ENCODE measurements around the gene PTPRG. TPM values are rescaled to one million over a fixed set of nuclear protein-coding genes. Genes with fewer than 3 reads are reported as not detected.

Gene PTPRG
- total RNA-seq, 1 donor from 2014 or later = 4.2 TPM

DNA sequence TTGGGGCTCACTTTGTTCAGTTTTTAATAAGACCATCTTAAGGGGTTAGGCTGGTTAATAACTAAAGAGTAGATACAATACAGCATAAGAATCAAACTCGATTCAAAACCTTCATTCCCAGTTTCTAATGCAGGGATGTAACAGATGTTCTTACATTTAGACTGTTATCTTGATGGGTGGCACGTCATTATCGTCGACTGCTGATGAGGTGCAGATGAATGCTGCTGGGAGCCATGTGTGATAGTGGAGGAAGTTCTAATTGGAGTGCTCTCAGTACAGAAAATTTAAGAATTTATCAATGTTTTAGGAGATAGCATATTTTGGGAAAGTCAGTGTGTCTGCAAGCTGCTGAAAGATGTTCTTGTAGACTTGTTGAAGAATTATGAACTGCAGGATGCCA, 331.5 kb downstream of the PTPRG start:
- Mint-ChIP-seq H3K4me1 (peaks cover 9% of the 10 kb centered on the region), H3K4me3 (no peak overlapping the region), H3K27ac (no peak overlapping the region), H3K36me3 (ENCODE audit: low read depth) (no peaks in the 10 kb centered on the region), H3K9me3 (no peaks in the 10 kb centered on the region), H3K27me3 (peaks cover 7% of the 10 kb centered on the region)
- intact Hi-C loops (cut with micrococcal nuclease) = no loop called here
- no peak for DNase-seq

DNA sequence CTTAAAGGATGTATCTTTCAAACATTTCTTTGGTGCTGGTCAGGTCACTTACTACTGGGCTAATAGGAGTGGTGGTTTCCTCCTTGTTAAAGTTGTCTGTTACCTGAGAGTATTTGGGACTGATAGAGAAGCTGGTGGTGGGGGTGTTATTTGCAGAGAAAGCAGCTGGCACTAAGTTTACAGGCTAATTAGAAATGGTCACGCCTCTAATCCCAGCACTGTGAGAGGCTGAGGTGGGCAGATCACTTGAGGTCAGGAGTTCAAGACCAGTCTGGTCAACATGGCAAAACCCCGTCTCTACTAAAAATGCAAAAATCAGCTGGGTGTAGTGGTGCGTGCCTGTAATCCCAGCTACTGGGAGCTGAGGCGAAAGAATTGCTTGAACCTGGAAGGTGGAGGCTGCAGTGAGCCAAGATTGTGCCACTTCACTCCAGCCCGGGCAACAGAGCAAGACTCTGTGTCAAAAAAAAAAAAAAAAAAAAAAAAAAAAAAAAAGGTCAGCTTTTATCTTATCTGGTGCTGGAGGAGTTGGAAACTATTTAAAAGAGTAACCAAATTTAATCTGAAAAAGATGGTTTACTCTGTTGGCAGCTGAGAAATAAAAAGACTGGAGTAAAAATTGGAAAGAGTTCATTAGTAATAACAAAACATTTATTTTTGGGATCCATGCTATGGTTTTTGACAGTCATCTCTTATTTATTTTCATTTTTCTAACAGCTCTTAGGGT, 332.6 kb downstream of the PTPRG start:
- Mint-ChIP-seq H3K4me3 (no peak overlapping the region), H3K27me3 (peaks cover 7% of the 10 kb centered on the region), H3K27ac (no peak overlapping the region), H3K36me3 (ENCODE audit: low read depth) (no peaks in the 10 kb centered on the region), H3K4me1 (peaks cover 9% of the 10 kb centered on the region), H3K9me3 (no peaks in the 10 kb centered on the region)
- no peak for DNase-seq
- intact Hi-C loops (cut with micrococcal nuclease) = no loop called here

DNA sequence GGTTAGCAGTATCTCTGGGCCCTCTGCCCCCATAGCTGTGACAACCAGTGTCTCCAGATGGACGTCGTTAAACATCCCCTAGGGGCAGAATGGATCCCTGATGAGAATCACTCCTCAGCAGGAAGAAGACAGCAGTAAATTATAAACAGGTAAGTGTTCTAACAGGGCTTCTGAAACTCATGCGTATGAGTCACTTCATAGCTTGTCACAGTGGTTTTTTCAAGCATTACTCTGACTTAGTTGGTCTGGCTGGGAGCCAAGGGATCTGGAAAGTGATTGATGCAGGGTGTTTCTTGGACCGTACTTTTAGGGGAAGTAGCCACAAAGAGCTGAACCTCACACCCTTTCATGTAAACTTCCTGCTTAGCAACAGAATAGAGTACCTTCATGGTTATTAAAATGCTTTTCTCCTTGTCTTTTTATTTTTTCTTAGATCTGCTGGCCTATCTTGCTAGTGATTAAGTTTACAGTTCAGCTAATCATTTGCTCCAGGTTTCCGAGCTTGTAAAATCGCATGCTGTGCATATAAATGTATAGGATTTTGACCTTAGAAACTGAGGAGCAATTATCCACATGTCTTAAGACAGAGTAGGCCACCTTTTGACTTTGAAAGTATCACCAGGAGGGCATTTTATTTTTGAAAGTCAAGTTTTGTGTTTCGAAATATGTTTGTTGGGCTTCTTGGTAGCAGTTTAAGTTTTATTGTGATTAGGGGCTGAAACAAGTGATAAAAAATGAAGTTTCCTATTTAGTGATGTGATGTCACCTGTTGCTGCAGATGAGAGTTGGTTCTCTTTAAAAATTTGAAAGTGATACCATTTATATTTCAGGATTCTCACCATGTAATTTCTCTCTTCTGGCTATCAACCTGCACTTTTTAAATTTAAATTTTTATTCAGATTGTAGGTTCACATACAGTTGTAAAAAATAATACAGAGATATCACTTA, 333.9 kb downstream of the PTPRG start:
- intact Hi-C loops (cut with micrococcal nuclease) = no loop called here

DNA sequence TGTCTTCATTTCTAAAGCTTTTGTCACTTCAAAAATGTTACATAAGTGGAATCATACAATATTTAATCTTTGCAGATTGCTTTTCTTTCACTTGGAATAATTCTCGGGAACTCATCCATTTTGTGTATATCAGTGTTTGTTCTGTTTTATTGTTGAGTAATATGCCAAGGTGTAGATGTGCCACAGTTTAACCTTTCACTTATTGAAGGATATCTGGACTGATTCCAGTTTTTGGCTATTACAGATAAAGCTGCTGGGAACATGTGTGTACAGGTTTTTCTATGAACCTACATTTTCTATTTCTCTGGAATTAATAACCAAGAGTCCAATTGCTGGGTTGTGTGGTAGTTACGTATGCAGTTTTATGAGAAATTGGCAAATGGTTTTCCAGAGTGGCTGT, 334.9 kb downstream of the PTPRG start:
- Mint-ChIP-seq H3K27ac (no peak overlapping the region), H3K36me3 (ENCODE audit: low read depth) (no peaks in the 10 kb centered on the region), H3K4me3 (no peak overlapping the region), H3K4me1 (peaks cover 9% of the 10 kb centered on the region), H3K9me3 (no peaks in the 10 kb centered on the region), H3K27me3 (peaks cover 7% of the 10 kb centered on the region)
- no peak for DNase-seq
- intact Hi-C loops (cut with micrococcal nuclease) = no loop called here

More for the DNA sequence above, 333.9 kb downstream of the PTPRG start:
- peaks cover 9% of the 10 kb centered on the region for H3K4me1 Mint-ChIP-seq
- H3K9me3 Mint-ChIP-seq = no peaks in the 10 kb centered on the region
- peak; percentile 81 for DNase-seq
- H3K4me3 Mint-ChIP-seq = no peak overlapping the region
- peaks cover 7% of the 10 kb centered on the region for H3K27me3 Mint-ChIP-seq
- no peaks in the 10 kb centered on the region for H3K36me3 Mint-ChIP-seq (ENCODE audit: low read depth)
- H3K27ac Mint-ChIP-seq = no peak overlapping the region

DNA sequence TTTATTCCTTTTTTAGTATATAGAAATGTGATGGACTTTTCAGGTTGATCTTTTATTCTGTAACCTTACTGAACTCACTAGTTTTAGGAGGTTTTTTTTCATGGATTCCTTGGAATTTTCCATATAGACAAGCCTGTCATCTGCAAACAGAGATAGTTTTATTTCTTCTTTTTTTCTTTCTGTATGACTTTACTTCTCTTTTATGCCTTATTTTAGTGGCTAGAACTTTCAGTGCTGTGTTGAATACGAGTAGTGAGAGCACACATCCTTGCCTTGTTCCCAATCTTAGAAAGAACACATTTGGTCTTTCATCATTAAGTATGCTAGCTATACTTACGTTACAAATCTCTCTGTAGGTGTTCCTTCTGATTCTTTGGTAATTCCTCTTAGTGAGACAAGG, 336.5 kb downstream of the PTPRG start:
- DNase-seq = no peak
- H3K9me3 Mint-ChIP-seq = no peaks in the 10 kb centered on the region
- no peak overlapping the region for H3K27ac Mint-ChIP-seq
- no peaks in the 10 kb centered on the region for H3K36me3 Mint-ChIP-seq (ENCODE audit: low read depth)
- peaks cover 9% of the 10 kb centered on the region for H3K4me1 Mint-ChIP-seq
- intact Hi-C loops (cut with micrococcal nuclease) = no loop called here
- peaks cover 7% of the 10 kb centered on the region for H3K27me3 Mint-ChIP-seq
- H3K4me3 Mint-ChIP-seq = no peak overlapping the region

DNA sequence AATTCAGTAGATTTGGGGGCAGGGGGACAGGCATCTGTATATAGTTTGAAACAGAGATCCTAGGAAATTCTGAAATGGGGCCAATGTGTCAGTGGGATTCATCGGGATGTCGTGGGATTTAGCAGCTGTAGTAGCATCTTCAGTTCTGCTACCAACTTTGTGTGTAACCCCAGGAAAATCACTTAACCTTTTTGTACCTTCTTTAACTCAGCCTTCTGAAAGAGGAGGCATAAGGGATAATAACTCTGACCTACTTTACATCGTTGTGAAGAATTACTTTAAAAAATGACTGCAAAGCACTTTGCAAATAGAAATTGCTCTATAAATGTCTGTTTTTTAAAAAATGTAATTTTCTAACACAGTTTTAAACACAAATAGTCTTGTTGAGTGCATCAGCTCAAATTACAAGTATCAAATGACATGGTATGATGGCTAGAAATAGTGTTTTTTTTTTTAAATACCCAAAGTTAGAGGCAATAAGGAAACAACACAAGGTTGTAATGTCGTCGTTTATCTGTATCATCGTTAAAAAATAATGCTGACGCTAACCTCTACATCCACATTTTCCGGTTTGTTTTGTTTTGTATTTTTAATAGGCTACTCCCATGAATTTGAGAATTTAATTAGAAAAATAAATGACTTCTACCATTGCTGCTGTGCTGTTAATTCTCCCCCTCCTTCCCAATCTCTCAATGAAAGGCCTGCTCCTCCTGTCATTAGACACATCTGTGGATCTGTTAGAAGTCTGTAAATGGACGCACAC, 338.5 kb downstream of the PTPRG start:
- H3K36me3 Mint-ChIP-seq (ENCODE audit: low read depth) = no peaks in the 10 kb centered on the region
- H3K27me3 Mint-ChIP-seq = no peaks in the 10 kb centered on the region
- H3K9me3 Mint-ChIP-seq = no peaks in the 10 kb centered on the region
- DNase-seq = no peak
- intact Hi-C loops (cut with micrococcal nuclease) = no loop called here
- H3K27ac Mint-ChIP-seq = no peak overlapping the region
- H3K4me3 Mint-ChIP-seq = no peak overlapping the region
- peaks cover 7% of the 10 kb centered on the region for H3K4me1 Mint-ChIP-seq

DNA sequence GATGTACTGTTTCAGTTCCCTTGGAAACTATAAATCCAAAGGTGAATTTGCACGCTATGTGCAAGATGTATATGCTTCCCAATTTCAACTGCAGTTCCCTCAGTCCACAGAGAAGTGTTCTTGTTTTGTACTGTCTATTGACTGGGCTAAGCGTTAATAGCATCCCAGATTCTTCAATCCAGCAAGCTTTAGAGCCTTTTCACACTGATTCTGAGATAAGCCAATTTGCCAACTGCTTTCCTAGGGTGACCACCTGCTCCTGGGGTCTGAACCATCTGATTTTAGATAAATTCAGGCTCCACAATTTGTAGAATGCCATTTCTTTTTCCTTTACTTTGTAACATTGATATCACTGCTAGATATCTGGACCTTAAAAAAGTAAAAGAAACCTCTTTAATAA, 340.1 kb downstream of the PTPRG start:
- H3K27me3 Mint-ChIP-seq = no peaks in the 10 kb centered on the region

DNA sequence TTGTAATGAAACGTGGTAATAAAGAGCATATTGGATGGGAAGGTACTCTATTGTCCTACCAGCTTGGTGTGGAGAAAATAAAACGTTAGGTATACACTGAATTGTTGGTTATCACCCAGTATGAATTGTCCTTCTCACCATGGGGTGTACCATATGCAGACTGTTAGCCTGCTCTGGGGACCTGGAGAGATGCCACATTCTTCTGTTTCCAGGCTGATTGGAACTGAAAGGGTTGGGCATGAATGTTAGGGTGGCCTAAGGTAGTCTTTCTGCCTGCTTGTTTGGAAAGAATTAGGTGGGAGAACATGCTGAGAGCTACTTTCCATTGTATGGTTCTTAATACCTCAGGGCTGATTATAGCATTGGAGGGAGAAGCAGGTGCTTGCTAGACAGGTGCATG, 340.6 kb downstream of the PTPRG start:
- Mint-ChIP-seq H3K4me1 (no peaks in the 10 kb centered on the region), H3K4me3 (no peak overlapping the region)
- no peak for DNase-seq

More for the DNA sequence above, 340.1 kb downstream of the PTPRG start:
- H3K4me1 Mint-ChIP-seq = no peaks in the 10 kb centered on the region
- intact Hi-C loops (cut with micrococcal nuclease) = no loop called here
- no peak overlapping the region for H3K4me3 Mint-ChIP-seq
- no peaks in the 10 kb centered on the region for H3K36me3 Mint-ChIP-seq (ENCODE audit: low read depth)
- no peak for DNase-seq
- no peaks in the 10 kb centered on the region for H3K9me3 Mint-ChIP-seq
- H3K27ac Mint-ChIP-seq = no peak overlapping the region

DNA sequence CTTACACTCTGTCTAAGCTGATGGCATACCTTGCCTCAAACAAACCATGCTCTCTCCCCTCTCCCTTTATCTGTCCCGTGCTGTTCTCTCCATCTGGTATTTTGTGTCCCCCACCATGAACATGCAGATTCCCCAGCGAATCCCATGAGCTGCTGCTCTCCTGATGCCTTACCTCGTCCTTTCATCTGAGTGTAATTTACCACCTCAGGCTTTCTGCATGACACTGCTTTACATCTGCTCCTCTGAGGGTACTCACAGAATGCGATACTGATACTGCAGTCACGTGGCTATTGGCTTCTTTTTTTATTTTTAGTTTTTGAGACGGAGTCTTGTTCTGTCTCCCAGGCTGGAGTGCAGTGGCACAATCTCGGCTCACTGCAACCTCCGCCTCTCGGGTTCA, 341.7 kb downstream of the PTPRG start:
- DNase-seq = no peak
- no peak overlapping the region for H3K27ac Mint-ChIP-seq
- no peaks in the 10 kb centered on the region for H3K27me3 Mint-ChIP-seq
- H3K36me3 Mint-ChIP-seq (ENCODE audit: low read depth) = no peaks in the 10 kb centered on the region
- H3K9me3 Mint-ChIP-seq = no peaks in the 10 kb centered on the region
- intact Hi-C loops (cut with micrococcal nuclease) = no loop called here
- H3K4me1 Mint-ChIP-seq = no peaks in the 10 kb centered on the region
- H3K4me3 Mint-ChIP-seq = no peak overlapping the region

More for the DNA sequence above, 340.6 kb downstream of the PTPRG start:
- Mint-ChIP-seq H3K27ac (no peak overlapping the region), H3K36me3 (ENCODE audit: low read depth) (no peaks in the 10 kb centered on the region), H3K9me3 (no peaks in the 10 kb centered on the region), H3K27me3 (no peaks in the 10 kb centered on the region)
- intact Hi-C loops (cut with micrococcal nuclease) = no loop called here

DNA sequence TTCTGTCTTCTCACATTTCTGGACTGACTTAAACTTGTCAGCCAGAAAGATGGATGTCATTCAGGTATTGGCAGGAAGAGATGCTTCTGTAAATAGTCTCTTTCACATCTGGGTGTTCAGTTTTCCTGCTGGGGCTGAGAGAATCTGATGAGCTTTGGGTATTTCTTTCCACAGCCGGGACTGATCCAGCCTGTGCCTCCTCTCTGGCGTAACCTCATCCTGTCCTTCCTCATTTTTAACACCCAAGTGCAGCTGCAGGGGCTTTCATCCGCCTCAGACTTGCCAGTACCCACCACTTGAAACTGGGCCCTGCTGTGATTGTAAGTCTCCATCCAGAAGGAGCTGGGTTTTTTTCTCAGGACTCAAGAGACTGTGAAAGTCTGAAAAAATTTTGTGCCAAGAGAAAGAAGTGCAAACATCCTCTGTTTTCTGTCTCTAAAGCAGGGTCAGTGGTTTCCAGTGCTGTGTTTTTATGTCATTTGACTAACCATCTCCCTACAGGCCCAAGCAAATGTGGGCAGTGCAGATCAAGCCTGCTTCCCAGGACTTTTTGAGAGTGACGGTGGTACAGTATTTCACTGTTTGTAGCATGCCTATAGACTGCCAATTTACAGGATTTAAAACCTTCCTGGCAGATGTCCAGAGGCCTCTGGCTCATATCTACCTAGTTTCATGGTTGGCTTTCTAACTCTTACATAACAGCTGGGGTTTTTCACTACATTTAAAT, 342.7 kb downstream of the PTPRG start:
- H3K27ac Mint-ChIP-seq = no peak overlapping the region
- H3K27me3 Mint-ChIP-seq = no peaks in the 10 kb centered on the region
- H3K36me3 Mint-ChIP-seq (ENCODE audit: low read depth) = no peaks in the 10 kb centered on the region
- H3K9me3 Mint-ChIP-seq = no peaks in the 10 kb centered on the region
- intact Hi-C loops (cut with micrococcal nuclease) = no loop called here
- no peak overlapping the region for H3K4me3 Mint-ChIP-seq
- DNase-seq = no peak
- H3K4me1 Mint-ChIP-seq = no peaks in the 10 kb centered on the region

DNA sequence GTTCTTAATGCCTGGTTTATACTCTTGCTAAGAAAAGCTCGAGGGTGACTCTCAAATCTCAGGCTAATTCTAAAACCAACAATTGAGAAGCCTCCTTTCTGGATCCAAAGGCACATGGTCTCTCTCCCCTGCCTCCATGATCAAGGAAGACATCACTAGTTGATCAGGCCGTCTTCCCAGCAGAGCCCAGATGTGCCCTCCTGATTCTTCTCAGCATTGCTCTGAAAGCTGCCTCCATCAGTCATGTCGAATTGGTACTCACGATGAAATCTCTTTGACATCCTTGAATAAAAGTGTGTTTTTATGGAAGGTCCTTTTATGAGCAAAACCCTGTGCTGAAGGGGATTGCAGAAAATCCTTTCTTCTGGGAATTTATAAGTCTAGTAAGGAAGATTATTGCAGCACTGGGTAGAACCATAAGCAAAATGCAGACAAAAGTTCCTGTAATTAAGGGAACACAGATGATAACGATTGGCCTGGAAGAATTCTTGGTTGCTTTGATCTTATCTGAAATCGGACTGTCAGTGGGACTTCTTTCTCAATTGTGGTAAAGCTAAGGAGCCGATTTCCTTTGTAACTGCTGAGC, 345.9 kb downstream of the PTPRG start:
- intact Hi-C loops (cut with micrococcal nuclease) = no loop called here
- no peak overlapping the region for H3K4me3 Mint-ChIP-seq
- peaks cover 4% of the 10 kb centered on the region for H3K27me3 Mint-ChIP-seq
- H3K9me3 Mint-ChIP-seq = no peaks in the 10 kb centered on the region
- DNase-seq = no peak
- no peaks in the 10 kb centered on the region for H3K4me1 Mint-ChIP-seq
- no peaks in the 10 kb centered on the region for H3K36me3 Mint-ChIP-seq (ENCODE audit: low read depth)
- H3K27ac Mint-ChIP-seq = no peak overlapping the region

DNA sequence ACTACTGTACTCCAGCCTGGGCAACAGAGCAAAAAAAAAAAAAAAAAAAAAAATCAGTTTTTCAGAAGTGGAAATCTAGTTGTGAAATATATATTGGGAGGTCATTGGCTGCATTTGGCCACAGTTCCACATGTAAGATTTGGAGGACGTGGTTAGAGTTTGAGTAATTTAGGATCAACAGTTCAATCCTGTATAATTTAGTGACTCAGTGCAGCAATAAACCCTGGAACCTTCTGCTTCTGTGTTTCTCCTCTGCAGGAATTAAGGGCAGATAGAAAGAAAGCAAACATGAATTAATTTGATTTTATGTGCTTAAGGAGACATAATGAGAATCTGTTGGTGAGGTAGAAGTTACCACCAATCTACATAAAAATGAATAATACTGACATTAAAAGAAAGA, 347.0 kb downstream of the PTPRG start:
- Mint-ChIP-seq H3K4me3 (no peak overlapping the region), H3K36me3 (ENCODE audit: low read depth) (no peaks in the 10 kb centered on the region), H3K27me3 (peaks cover 4% of the 10 kb centered on the region), H3K9me3 (no peaks in the 10 kb centered on the region), H3K27ac (no peak overlapping the region), H3K4me1 (no peaks in the 10 kb centered on the region)
- no peak for DNase-seq
- intact Hi-C loops (cut with micrococcal nuclease) = no loop called here

DNA sequence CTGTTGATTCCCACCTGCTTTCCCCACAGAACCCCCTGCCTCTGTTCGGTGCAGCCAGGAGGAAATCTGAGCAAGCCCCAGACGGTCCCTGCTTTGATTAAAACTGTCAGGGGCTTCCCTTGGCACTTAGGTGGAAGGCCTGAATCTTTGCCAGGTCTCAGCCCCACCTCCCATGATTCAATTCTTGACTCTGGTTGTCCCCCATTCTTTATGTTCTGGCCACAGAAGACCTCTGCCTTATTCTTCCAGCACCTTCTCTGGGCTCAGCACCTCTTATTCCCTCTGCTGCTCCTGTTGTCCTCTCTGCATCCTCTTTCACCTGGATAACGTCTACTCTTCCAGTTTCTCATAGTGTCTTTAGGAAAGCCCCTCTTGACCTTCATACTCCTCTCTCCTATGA, 349.4 kb downstream of the PTPRG start:
- intact Hi-C loops (cut with micrococcal nuclease) = no loop called here

More for the DNA sequence above, 349.4 kb downstream of the PTPRG start:
- no peak for DNase-seq
- Mint-ChIP-seq H3K4me3 (no peak overlapping the region), H3K36me3 (ENCODE audit: low read depth) (no peaks in the 10 kb centered on the region), H3K27me3 (peaks cover 4% of the 10 kb centered on the region), H3K27ac (no peak overlapping the region), H3K4me1 (no peaks in the 10 kb centered on the region), H3K9me3 (no peaks in the 10 kb centered on the region)

All from activated CD4-positive, alpha-beta T cell treated with anti-CD3 and anti-CD28 coated beads, Interleukin-2, amount 10 ng/mL, durations not matched to agents 24 days and 14 days (primary cell).